Lower lobe of right lung (tissue), 2 donors: Measurements from ENCODE around the gene TMIGD2. TPM values are rescaled to one million over a fixed set of nuclear protein-coding genes. Genes with fewer than 3 reads are reported as not detected.

Source experiments
- ATAC-seq, 2 donors: fragments of 200-7000 bp; cut with Tn5 transposase; one replicate each; pipeline ENCODE4 v1.9.1; 2020 to 2022; ENCODE audit warnings: mild to moderate bottlenecking in 2 of 2, moderate library complexity in 2 of 2
- DNase-seq: peaks from one replicate; pipeline ENCODE4 v3.0.0-alpha.2; 2020
- H3K27ac ChIP-seq: fragments of 200-600 bp; one replicate; pipeline ENCODE4 v1.8.0; 2022
- H3K27me3 ChIP-seq: fragments of 200-600 bp; one replicate; pipeline ENCODE4 v1.8.0; 2022; ENCODE audit warnings: low read depth
- H3K36me3 ChIP-seq: fragments of 200-600 bp; one replicate; pipeline ENCODE4 v1.8.0; 2022; ENCODE audit warnings: mild to moderate bottlenecking
- H3K4me1 ChIP-seq: fragments of 200-600 bp; one replicate; pipeline ENCODE4 v1.8.0; 2022
- H3K4me3 ChIP-seq: fragments of 200-600 bp; one replicate; pipeline ENCODE4 v1.8.0; 2022; ENCODE audit warnings: mild to moderate bottlenecking
- H3K9me3 ChIP-seq: fragments of 200-600 bp; one replicate; pipeline ENCODE4 v1.8.0; 2022
- CTCF ChIP-seq: fragments of 200-600 bp; IDR thresholded peaks from one replicate; pipeline ENCODE4 v1.8.0; 2022; ENCODE audit warnings: antibody characterized with exemption, mild to moderate bottlenecking
- intact Hi-C: fragments of 100-400 bp; cut with DNase I; formaldehyde crosslinking; loops from one replicate; pipeline ENCODE4 v1.11.0; 2022
- total RNA-seq: library from RNA; stranded (reverse); fragmentation: NEBNext Ultra II Directional; extraction: Animal tissue kit (Norgen Biotek cat#: 25700); gene quantifications from one replicate; pipeline ENCODE4 v1.2.1, GENCODE V29; 2021
- donor health status: DM: no; HTN: yes; CAD: no; lungs with severe emphysema.

The TMIGD2 gene
- total RNA-seq, 1 donor from 2014 or later = 1.7 TPM

GRCh38 chr19:4264812-4265211, 37.4 kb downstream of the TMIGD2 start:
- Histone ChIP-seq H3K4me3 (no peak overlapping the region), H3K4me1 (no peaks in the 10 kb centered on the region), H3K27ac (no peak overlapping the region), H3K36me3 (peaks cover 97% of the 10 kb centered on the region), H3K27me3 (no peaks in the 10 kb centered on the region), H3K9me3 (no peaks in the 10 kb centered on the region)
- ATAC-seq = no peak
- intact Hi-C loops = no loop called here
- DNase-seq = no peak
- no peak for TF ChIP-seq CTCF

DNA sequence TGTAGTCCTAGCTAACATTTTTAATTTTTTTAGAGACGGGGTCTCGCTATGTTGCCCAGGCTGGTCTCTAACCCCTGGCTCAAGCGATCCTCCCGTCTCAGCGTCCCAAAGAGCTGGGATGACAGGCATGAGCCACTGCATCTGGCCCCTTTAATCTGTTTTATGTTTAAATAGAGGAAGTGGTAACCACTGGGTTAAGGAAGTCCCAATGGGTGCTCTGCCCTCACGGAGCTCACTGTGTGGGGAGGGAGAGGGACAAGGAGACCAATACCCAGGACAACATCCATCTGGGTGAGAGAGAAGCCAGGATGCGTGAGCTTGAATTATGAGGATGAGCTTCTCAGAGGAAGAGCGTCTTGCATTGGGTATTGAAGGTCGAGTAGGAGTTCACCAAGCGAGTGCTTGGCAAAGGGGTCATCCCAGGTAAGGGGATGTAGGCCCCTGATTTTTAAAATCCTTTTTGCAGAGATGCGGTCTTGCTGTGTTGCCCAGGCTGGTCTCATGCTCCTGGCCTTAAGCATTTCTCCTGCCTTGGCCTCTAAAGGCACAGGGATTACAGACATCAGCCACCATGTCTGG, 41.5 kb downstream of the TMIGD2 start:
- Histone ChIP-seq H3K27ac (no peak overlapping the region), H3K36me3 (peaks cover 97% of the 10 kb centered on the region), H3K4me1 (no peaks in the 10 kb centered on the region), H3K4me3 (no peak overlapping the region), H3K9me3 (peaks cover 6% of the 10 kb centered on the region), H3K27me3 (no peaks in the 10 kb centered on the region)
- ATAC-seq = peak in 1 of 2 donors; percentile 41
- DNase-seq = no peak
- intact Hi-C loops = no loop called here
- TF ChIP-seq CTCF = no peak

GRCh38 chr19:4258181-4258580, 44.0 kb downstream of the TMIGD2 start:
- Histone ChIP-seq H3K4me3 (no peak overlapping the region), H3K27me3 (no peaks in the 10 kb centered on the region), H3K9me3 (peaks cover 6% of the 10 kb centered on the region), H3K4me1 (no peaks in the 10 kb centered on the region), H3K36me3 (peaks cover 100% of the 10 kb centered on the region), H3K27ac (no peak overlapping the region)
- TF ChIP-seq CTCF = no peak
- ATAC-seq (peak; percentile 18 to 27), DNase-seq (no peak)
- intact Hi-C loops = no loop called here

DNA sequence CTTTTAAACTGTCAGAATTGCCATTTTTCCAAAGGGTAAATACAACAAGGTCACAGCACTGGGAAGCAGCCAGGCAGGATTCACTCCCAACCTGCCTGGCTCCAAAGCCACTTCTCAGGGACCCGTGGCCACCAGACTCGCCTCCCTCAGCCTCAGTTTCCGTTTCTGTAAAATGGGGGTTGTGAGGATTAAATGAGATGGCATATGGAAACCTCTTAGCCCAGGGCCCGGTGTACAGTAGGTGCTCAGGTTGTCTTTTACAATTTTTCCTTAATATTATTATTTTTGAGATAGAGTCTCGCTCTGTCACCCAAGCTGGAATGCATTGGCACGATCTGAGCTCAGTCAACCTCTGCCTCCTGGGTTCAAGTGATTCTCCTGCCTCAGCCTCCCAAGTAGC, 45.2 kb downstream of the TMIGD2 start:
- H3K36me3 ChIP-seq = peaks cover 100% of the 10 kb centered on the region
- DNase-seq = no peak
- ATAC-seq = no peak

DNA sequence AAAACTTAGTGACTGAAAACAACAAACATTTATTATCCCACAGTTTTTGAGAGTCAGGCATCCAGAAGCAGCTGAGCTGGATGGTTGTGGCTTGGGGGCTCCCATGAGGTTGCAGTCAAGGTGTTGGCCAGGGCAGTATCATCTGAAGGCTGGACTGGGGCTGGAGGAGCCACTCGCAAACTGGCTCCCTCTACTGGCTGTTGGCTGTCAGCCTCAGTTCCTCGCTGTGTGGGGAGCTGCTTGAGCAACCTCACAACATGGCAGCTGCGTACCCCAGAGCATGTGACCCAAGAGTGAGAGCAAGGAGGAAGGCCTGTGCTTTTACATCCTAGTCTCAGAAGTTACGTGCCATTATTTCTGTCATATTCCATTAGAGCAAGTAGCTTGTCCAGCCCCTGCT, 45.6 kb downstream of the TMIGD2 start:
- Histone ChIP-seq H3K27ac (no peak overlapping the region), H3K27me3 (no peaks in the 10 kb centered on the region), H3K4me1 (no peaks in the 10 kb centered on the region), H3K9me3 (peaks cover 6% of the 10 kb centered on the region), H3K36me3 (peaks cover 100% of the 10 kb centered on the region), H3K4me3 (no peak overlapping the region)
- ATAC-seq (no peak), DNase-seq (no peak)
- intact Hi-C loops = no loop called here
- TF ChIP-seq CTCF = no peak

More for the DNA sequence above, 45.2 kb downstream of the TMIGD2 start:
- no peak overlapping the region for H3K4me3 ChIP-seq
- TF ChIP-seq CTCF = no peak
- no peaks in the 10 kb centered on the region for H3K4me1 ChIP-seq
- no peaks in the 10 kb centered on the region for H3K27me3 ChIP-seq
- H3K9me3 ChIP-seq = peaks cover 6% of the 10 kb centered on the region
- intact Hi-C loops = no loop called here
- H3K27ac ChIP-seq = no peak overlapping the region
